GM08714 (cell line): ENCODE data around the gene RDH13.

ENCODE experiments used
- H3K4me3 ChIP-seq: fragments of 200-500 bp; sonication (Bioruptor generic); 2 replicates; pipeline ENCODE4 v1.5.1; 2014; ENCODE audit warnings: mild to moderate bottlenecking, low read length, inconsistent platforms
- ZNF274 ChIP-seq: IDR thresholded peaks from 2 replicates; pipeline ENCODE4 v1.6.1; 2012; ENCODE audit warnings: mild to moderate bottlenecking, low read depth, low read length

Gene RDH13

GRCh38 chr19:55097864-55098715 is 35.1 kb upstream of the RDH13 start:
- no peak overlapping the region for H3K4me3 ChIP-seq
- TF ChIP-seq ZNF274, result no peak

DNA sequence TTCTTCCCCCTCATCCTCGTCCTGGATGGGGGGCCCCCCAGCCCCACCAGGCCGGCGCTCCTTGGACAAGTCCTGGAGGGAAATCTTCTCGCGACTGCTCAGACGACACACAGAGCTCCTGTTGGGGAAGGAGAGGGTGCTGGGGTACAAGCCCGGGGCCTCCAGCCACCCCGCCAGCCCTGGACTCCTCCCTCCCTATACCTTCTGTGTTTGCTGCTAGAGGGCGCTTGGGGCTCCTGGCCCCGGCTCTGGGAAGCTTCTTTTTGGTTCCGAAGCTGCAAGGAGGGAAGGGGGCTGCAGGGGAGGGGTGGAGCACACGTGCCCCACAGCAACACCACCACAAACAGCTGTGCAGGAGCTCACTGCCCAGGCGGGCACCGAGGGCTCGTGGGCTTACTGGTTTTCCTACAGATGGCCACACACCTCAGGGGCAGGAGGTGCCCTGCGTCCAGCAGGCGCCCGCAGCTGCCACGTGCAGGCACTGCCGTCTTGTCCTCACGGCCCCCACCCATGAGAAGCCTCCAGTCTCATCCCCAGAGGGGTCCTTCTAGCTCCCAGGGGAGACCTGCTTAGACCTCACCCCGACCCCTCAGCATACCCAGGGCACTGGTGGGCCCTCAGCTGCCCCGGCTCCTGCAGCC is 33.2 kb upstream of the RDH13 start:
- H3K4me3 ChIP-seq, result no peak overlapping the region
- no peak for TF ChIP-seq ZNF274

DNA sequence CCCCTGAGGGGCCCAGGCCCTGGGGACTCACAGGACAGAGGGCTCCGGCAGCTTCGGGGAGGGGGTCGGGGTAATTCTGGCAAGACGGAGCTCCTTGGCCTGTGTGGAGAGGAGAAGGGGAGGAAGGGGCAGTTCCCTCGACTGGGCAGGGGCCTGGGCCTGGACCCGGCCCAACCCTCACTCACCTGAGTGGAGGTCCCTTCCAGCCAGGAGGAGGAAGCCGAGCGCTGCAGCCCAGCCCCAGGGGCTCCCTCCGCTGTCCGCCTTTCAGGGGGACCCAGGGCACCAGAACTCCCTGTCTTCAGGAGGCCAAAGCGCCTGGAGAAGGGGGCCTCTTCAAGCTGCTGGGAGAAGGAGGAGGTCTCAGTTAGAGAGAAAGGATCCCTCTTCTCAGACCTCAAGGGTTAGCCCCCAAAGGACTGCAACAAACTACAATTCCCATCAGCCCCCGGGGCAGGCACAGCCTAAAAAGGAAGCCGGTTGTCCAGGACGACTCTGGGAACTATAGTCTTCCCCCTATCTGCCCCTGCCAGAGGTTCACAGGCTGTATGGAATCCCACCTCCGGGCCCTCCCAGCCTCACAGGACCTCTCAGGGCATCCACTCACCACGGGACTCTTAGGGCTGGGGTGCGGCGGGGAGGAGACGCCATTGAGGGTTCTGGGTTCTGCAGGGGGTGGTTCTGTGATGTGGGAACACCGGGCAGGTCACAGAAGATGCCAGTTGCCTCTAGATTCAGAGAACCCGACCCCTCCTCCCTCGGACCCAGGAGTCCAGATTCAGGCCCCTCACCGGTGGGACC is 32.5 kb upstream of the RDH13 start:
- no peak overlapping the region for H3K4me3 ChIP-seq
- no peak for TF ChIP-seq ZNF274

- no peak overlapping the region for H3K4me3 ChIP-seq
- TF ChIP-seq ZNF274, result no peak
Measured at GRCh38 chr19:55094456-55095259, 31.7 kb upstream of the RDH13 start.

GRCh38 chr19:55092423-55093318 is 29.7 kb upstream of the RDH13 start:
- TF ChIP-seq ZNF274, result no peak
- H3K4me3 ChIP-seq, result no peak overlapping the region

GRCh38 chr19:55091955-55092354 is 29.0 kb upstream of the RDH13 start:
- no peak overlapping the region for H3K4me3 ChIP-seq
- TF ChIP-seq ZNF274, result no peak

GRCh38 chr19:55091126-55091910 is 28.4 kb upstream of the RDH13 start:
- H3K4me3 ChIP-seq, result no peak overlapping the region
- no peak for TF ChIP-seq ZNF274

DNA sequence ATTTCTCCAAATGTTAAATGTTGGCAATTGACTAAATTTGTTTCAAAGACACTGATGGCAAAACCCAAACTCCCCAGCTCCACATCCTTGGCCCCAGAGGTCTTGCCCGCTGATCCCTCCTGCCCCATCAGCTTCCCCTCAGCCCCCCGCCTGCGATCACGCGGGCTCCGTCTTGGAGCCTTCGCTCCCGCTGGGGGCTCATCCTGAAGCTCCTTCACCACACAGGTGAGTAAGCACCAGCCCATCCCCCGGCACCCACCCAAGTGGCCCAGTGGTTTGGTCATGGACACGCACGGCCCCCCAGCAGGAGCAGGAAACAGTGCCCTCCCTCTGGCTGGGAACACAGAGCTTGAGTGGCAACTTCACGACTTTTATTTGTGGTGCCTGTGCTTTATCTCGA is 27.6 kb upstream of the RDH13 start:
- H3K4me3 ChIP-seq, result no peak overlapping the region
- TF ChIP-seq ZNF274, result no peak

GRCh38 chr19:55089342-55089944 is 26.5 kb upstream of the RDH13 start:
- TF ChIP-seq ZNF274, result no peak
- H3K4me3 ChIP-seq, result no peak overlapping the region

GRCh38 chr19:55088543-55089341 is 25.8 kb upstream of the RDH13 start:
- no peak overlapping the region for H3K4me3 ChIP-seq
- no peak for TF ChIP-seq ZNF274

- TF ChIP-seq ZNF274, result no peak
- no peak overlapping the region for H3K4me3 ChIP-seq
Measured at GRCh38 chr19:55088021-55088451, 25.1 kb upstream of the RDH13 start.

DNA sequence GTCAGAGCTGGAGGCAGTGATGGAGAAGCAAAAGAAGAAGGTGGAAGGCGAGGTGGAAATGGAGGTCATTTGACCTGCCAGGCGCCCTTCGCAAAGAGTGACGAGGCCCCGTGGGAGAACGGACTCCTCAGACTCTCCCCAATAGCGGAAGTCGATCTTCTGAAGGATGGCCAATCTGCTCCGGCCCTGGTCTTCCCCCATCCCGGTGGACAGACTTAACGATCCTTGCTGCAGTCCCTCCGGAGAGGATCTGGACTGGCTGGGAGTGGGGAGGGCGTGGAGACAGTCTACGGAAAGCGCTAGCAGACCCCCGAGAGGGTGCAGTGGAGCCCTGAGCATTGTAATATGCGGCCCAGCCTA is 24.6 kb upstream of the RDH13 start:
- TF ChIP-seq ZNF274, result no peak
- no peak overlapping the region for H3K4me3 ChIP-seq
